ENCODE data around the gene GATAD2A. TPM values are rescaled to one million over a fixed set of nuclear protein-coding genes. Genes with fewer than 3 reads are reported as not detected.

The GATAD2A gene
- total and polyA plus RNA-seq, 2 donors from 2014 or later, result 18.0 to 91.0 TPM

GRCh38 chr19:19366434-19367396 lies 38.8 kb upstream of the GATAD2A start:
- H3K36me3 ChIP-seq (ENCODE audit: control insufficient read depth in 2 of 3, insufficient read depth in 3 of 3, low read length in 3 of 3), result no peaks in the 10 kb centered on the region
- intact Hi-C loops (cut with DNase I), result loop anchor here (10.0 kb wide), 1 partner anchor 128 kb away; no protein-coding TSS in a partner anchor
- H3K9me3 ChIP-seq (ENCODE audit: control insufficient read depth in 2 of 3, insufficient read depth in 1 of 3, low read length in 3 of 3), result no peaks in the 10 kb centered on the region
- peaks cover 0 to 10% (median 0%) of the 10 kb centered on the region in 3 donors for H3K4me1 ChIP-seq (ENCODE audit: control insufficient read depth in 2 of 3, insufficient read depth in 2 of 3, low read depth in 1 of 3, low read length in 3 of 3)
- no peak overlapping the region for H3K9ac ChIP-seq (ENCODE audit: low read length in 3 of 3)
- no peak overlapping the region for H3K27ac ChIP-seq (ENCODE audit: low read depth in 2 of 2, low read length in 2 of 2)
- H3K27me3 ChIP-seq (ENCODE audit: control insufficient read depth, insufficient read depth, low read length), result no peaks in the 10 kb centered on the region
- no peak for FAIRE-seq
- TF ChIP-seq CTCF (IDR thresholded peaks at IDR 0.05; ENCODE audit: borderline replicate concordance, extremely low read depth, insufficient read depth), result peak; percentile 95
- DNase-seq, result peak; percentile 79 to 88 (median 88)
- peak overlapping the region in 1 of 3 donors; percentile 51 for H3K4me3 ChIP-seq (ENCODE audit: low read length in 3 of 3)

GRCh38 chr19:19368087-19368486 lies 37.4 kb upstream of the GATAD2A start:
- H3K4me1 ChIP-seq (ENCODE audit: control insufficient read depth in 2 of 3, insufficient read depth in 2 of 3, low read depth in 1 of 3, low read length in 3 of 3), result peaks cover 0 to 10% (median 0%) of the 10 kb centered on the region in 3 donors
- intact Hi-C loops (cut with DNase I), result loop anchor here (10.0 kb wide), 1 partner anchor 127 kb away; no protein-coding TSS in a partner anchor
- no peak overlapping the region for H3K9ac ChIP-seq (ENCODE audit: low read length in 3 of 3)
- peak in 1 of 5 donors; percentile 18 for DNase-seq
- H3K27ac ChIP-seq (ENCODE audit: low read depth in 2 of 2, low read length in 2 of 2), result no peak overlapping the region
- no peak for TF ChIP-seq CTCF (IDR thresholded peaks at IDR 0.05; ENCODE audit: borderline replicate concordance, extremely low read depth, insufficient read depth)
- no peaks in the 10 kb centered on the region for H3K9me3 ChIP-seq (ENCODE audit: control insufficient read depth in 2 of 3, insufficient read depth in 1 of 3, low read length in 3 of 3)
- H3K27me3 ChIP-seq (ENCODE audit: control insufficient read depth, insufficient read depth, low read length), result no peaks in the 10 kb centered on the region
- no peaks in the 10 kb centered on the region for H3K36me3 ChIP-seq (ENCODE audit: control insufficient read depth in 2 of 3, insufficient read depth in 3 of 3, low read length in 3 of 3)
- no peak for FAIRE-seq
- H3K4me3 ChIP-seq (ENCODE audit: low read length in 3 of 3), result no peak overlapping the region

GRCh38 chr19:19371059-19371458 lies 34.4 kb upstream of the GATAD2A start:
- FAIRE-seq, result no peak

More at GRCh38 chr19:19371059-19371458, 34.4 kb upstream of the GATAD2A start:
- no peak for DNase-seq
- H3K27ac ChIP-seq (ENCODE audit: low read depth in 2 of 2, low read length in 2 of 2), result no peak overlapping the region
- H3K36me3 ChIP-seq (ENCODE audit: control insufficient read depth in 2 of 3, insufficient read depth in 3 of 3, low read length in 3 of 3), result no peaks in the 10 kb centered on the region
- no peak overlapping the region for H3K4me3 ChIP-seq (ENCODE audit: low read length in 3 of 3)
- H3K4me1 ChIP-seq (ENCODE audit: control insufficient read depth in 2 of 3, insufficient read depth in 2 of 3, low read depth in 1 of 3, low read length in 3 of 3), result peaks cover 0 to 8% (median 0%) of the 10 kb centered on the region in 3 donors
- H3K27me3 ChIP-seq (ENCODE audit: control insufficient read depth, insufficient read depth, low read length), result no peaks in the 10 kb centered on the region
- intact Hi-C loops (cut with DNase I), result no loop called here
- H3K9ac ChIP-seq (ENCODE audit: low read length in 3 of 3), result no peak overlapping the region
- TF ChIP-seq CTCF (IDR thresholded peaks at IDR 0.05; ENCODE audit: borderline replicate concordance, extremely low read depth, insufficient read depth), result no peak
- H3K9me3 ChIP-seq (ENCODE audit: control insufficient read depth in 2 of 3, insufficient read depth in 1 of 3, low read length in 3 of 3), result no peaks in the 10 kb centered on the region

All from kidney (tissue), 14 donors.